HCT116 (cell line): ENCODE results near the gene GALK1. TPM values are rescaled to one million over a fixed set of nuclear protein-coding genes. Genes with fewer than 3 reads are reported as not detected.

ENCODE experiments used
- ATAC-seq: fragments of 200-7000 bp; cut with Tn5 transposase; 2 replicates; pipeline ENCODE4 v1.9.1; 2020; ENCODE audit warnings: mild to moderate bottlenecking, moderate library complexity
- BruUV-seq: library from RNA; stranded (reverse); fragments of 400-500 nt; replicated peaks from 2 replicates; lab custom pipeline; 2021; lab: Mats Ljungman, UMichigan
- CTCF ChIA-PET: fragments of 300-600 bp; sonication (Branson Sonifier 250); formaldehyde crosslinking; loops from one replicate; lab custom pipeline; 2021; ENCODE audit warnings: antibody characterized with exemption; lab: Charles Lee
- POLR2A ChIA-PET: fragments of 300-600, 350-600 bp; sonication (Branson Sonifier 250); formaldehyde crosslinking; loops from one replicate; lab custom pipeline; 2021; ENCODE audit warnings: antibody characterized with exemption; lab: Charles Lee
- RAD21 ChIA-PET, 2 experiments: fragments of 300-600 bp; sonication (Branson Sonifier 250); formaldehyde crosslinking; loops; one replicate each; lab custom pipeline; 2023; ENCODE audit warnings: low total read pairs in 2 of 2; ENCODE audit not compliant: uncharacterized antibody in 2 of 2, unreplicated experiment in 2 of 2, low non-redundant PET in 1 of 2; lab: Charles Lee
- DNase-seq: peaks from one replicate; pipeline ENCODE4 v3.0.0-alpha.2; 2010; ENCODE audit warnings: low read depth, low spot score
- H2AFZ ChIP-seq: fragments of 200-600 bp; shearing (Covaris generic), sonication (generic); 2 replicates; pipeline ENCODE4 v1.6.1; 2017; ENCODE audit warnings: low read depth, mixed run types, mixed read lengths, antibody characterized with exemption, low read length; ENCODE audit not compliant: poor library complexity, severe bottlenecking
- H3K27ac ChIP-seq: 2 replicates; pipeline ENCODE4 v1.5.1; 2012; ENCODE audit warnings: low read depth, low read length
- H3K27me3 ChIP-seq: fragments of 200-600 bp; sonication (generic); 2 replicates; pipeline ENCODE4 v1.6.1; 2016; ENCODE audit warnings: mixed run types, low read length, mixed read lengths; ENCODE audit not compliant: insufficient read depth
- H3K36me3 ChIP-seq, 2 experiments: fragments of 200-500 bp in 1 of 2; fragments of 200-600 bp in 1 of 2; sonication (Bioruptor generic) in 1 of 2; sonication (generic) in 1 of 2; 2 replicates each; pipeline versions ENCODE4 v1.5.1 to v1.6.1; 2014 to 2016; ENCODE audit warnings: low read length in 2 of 2, inconsistent platforms in 1 of 2, mixed read lengths in 1 of 2, mixed run types in 1 of 2; ENCODE audit not compliant: insufficient read depth in 2 of 2, control insufficient read depth in 1 of 2
- H3K4me1 ChIP-seq, 2 experiments: fragments of 200-600 bp in 1 of 2; sonication (generic) in 1 of 2; 2 replicates each; pipeline versions ENCODE4 v1.5.1 to v1.6.1; 2012 to 2017; ENCODE audit warnings: low read length in 2 of 2, inconsistent platforms in 1 of 2, mild to moderate bottlenecking in 1 of 2, mixed read lengths in 1 of 2, mixed run types in 1 of 2, moderate library complexity in 1 of 2; ENCODE audit not compliant: insufficient read depth in 2 of 2, control insufficient read depth in 1 of 2
- H3K4me2 ChIP-seq: fragments of 200-600 bp; sonication (generic); 2 replicates; pipeline ENCODE4 v1.6.1; 2017; ENCODE audit warnings: mixed run types, low read length, mixed read lengths
- H3K4me3 ChIP-seq, 2 experiments: fragments of 200-600 bp in 1 of 2; sonication (generic) in 1 of 2; replicated peaks in 1 of 2; 2 replicates each; pipeline ENCODE4 v1.5.1; 2011 to 2016; ENCODE audit warnings: low read length in 2 of 2, control low read depth in 1 of 2, low read depth in 1 of 2, mild to moderate bottlenecking in 1 of 2, mixed read lengths in 1 of 2, mixed run types in 1 of 2
- H3K79me2 ChIP-seq: fragments of 200-600 bp; sonication (generic); 2 replicates; pipeline ENCODE4 v1.6.1; 2017; ENCODE audit warnings: mild to moderate bottlenecking, mixed run types, low read length, moderate library complexity, mixed read lengths; ENCODE audit not compliant: insufficient read depth
- H3K9ac ChIP-seq: fragments of 200-600 bp; sonication (generic); 2 replicates; pipeline ENCODE4 v1.6.1; 2016; ENCODE audit warnings: low read length, mixed read lengths
- H3K9me2 ChIP-seq: fragments of 200-600 bp; sonication (generic), shearing (Covaris generic); 2 replicates; pipeline ENCODE4 v1.6.1; 2017; ENCODE audit warnings: mixed run types, mild to moderate bottlenecking, moderate library complexity; ENCODE audit not compliant: insufficient read depth
- H3K9me3 ChIP-seq, 2 experiments: fragments of 200-500 bp in 1 of 2; fragments of 200-600 bp in 1 of 2; sonication (Bioruptor generic) in 1 of 2; sonication (generic) in 1 of 2; 2 replicates each; pipeline ENCODE4 v1.6.1; 2014 to 2017; ENCODE audit warnings: low read length in 2 of 2, mixed read lengths in 2 of 2, inconsistent platforms in 1 of 2, low read depth in 1 of 2, mild to moderate bottlenecking in 1 of 2, mixed run types in 1 of 2, moderate library complexity in 1 of 2; ENCODE audit not compliant: control insufficient read depth in 1 of 2, insufficient read depth in 1 of 2
- H4K20me1 ChIP-seq: fragments of 200-600 bp; sonication (generic), shearing (Covaris generic); 2 replicates; pipeline ENCODE4 v1.6.1; 2017; ENCODE audit warnings: mixed run types, mild to moderate bottlenecking, moderate library complexity; ENCODE audit not compliant: insufficient read depth
- CTCF ChIP-seq, 3 experiments: fragments of 200-600 bp in 1 of 3; sonication (generic) in 1 of 3; IDR thresholded peaks in 2 of 3; conservative IDR thresholded peaks in 1 of 3; 2 replicates each; pipeline ENCODE4 v1.5.1; 2012 to 2017; ENCODE audit warnings: low read depth in 2 of 3, low read length in 2 of 3, antibody characterized with exemption in 1 of 3, borderline replicate concordance in 1 of 3, control low read depth in 1 of 3, mild to moderate bottlenecking in 1 of 3, mixed read lengths in 1 of 3, mixed run types in 1 of 3, moderate library complexity in 1 of 3; ENCODE audit not compliant: insufficient read depth in 1 of 3
- EGR1 ChIP-seq: IDR thresholded peaks from 2 replicates; pipeline ENCODE4 v1.6.1; 2012; ENCODE audit warnings: low read depth
- MAX ChIP-seq: IDR thresholded peaks from 2 replicates; pipeline ENCODE4 v1.6.1; 2012
- RAD21 ChIP-seq: IDR thresholded peaks from 2 replicates; pipeline ENCODE4 v1.6.1; 2012; ENCODE audit warnings: low read depth, mild to moderate bottlenecking
- YY1 ChIP-seq: IDR thresholded peaks from 2 replicates; pipeline ENCODE4 v1.6.1; 2011; ENCODE audit warnings: low read length, low read depth, moderate library complexity, mild to moderate bottlenecking; ENCODE audit not compliant: insufficient replicate concordance; ENCODE audit errors: extremely low read depth
- ZFX ChIP-seq: fragments of 450-650 bp; IDR thresholded peaks from 2 replicates; pipeline ENCODE4 v1.6.1; 2017
- intact Hi-C: fragments of 100-400 bp; cut with micrococcal nuclease; formaldehyde crosslinking; loops from 2 replicates; pipeline ENCODE4 v1.10.0; 2022
- total RNA-seq: library from RNA; stranded (reverse); gene quantifications from one replicate; pipeline ENCODE4 v1.2.1, GENCODE V29; 2021; ENCODE audit not compliant: unreplicated experiment

GALK1 gene
- total RNA-seq, 1 experiment from 2014 or later = 57.8 TPM

- CTCF ChIA-PET = interaction anchor here (0.6 to 1.9 kb wide), 16 partner anchors 8 to 183 kb away, joined by 3 to 20 read pairs (median 6); partner anchors contain the start of genes FBF1, GALK1, ITGB4 and WBP2
- H3K4me2 ChIP-seq = peak overlapping the region; percentile 92
- peaks cover 44% of the 10 kb centered on the region for H3K79me2 ChIP-seq
- RAD21 ChIA-PET = no interaction called here
- peak overlapping the region; percentile 99 for H3K27ac ChIP-seq
- H3K9me3 ChIP-seq = no peaks in the 10 kb centered on the region
- H3K9me2 ChIP-seq = no peaks in the 10 kb centered on the region
- H3K27me3 ChIP-seq = no peaks in the 10 kb centered on the region
- H2AFZ ChIP-seq = peak overlapping the region; percentile 74
- H3K4me3 ChIP-seq = peak overlapping the region; percentile 55 to 71
- no peak for TF ChIP-seq RAD21
- H3K36me3 ChIP-seq = peaks cover 0 to 5% of the 10 kb centered on the region in 2 experiments; a peak in 1 of 4 replicates
- peaks cover 5% of the 10 kb centered on the region; the same call in 1 of the 2 replicates for H4K20me1 ChIP-seq
- DNase-seq (no peak), ATAC-seq (peak; percentile 3)
- POLR2A ChIA-PET = interaction anchor here (0.7 to 1.8 kb wide), 12 partner anchors 9 to 548 kb away, joined by 3 to 8 read pairs (median 4); partner anchors contain the start of genes GALK1 and WBP2
- BruUV-seq = no TSS peak
- peaks cover 40 to 65% of the 10 kb centered on the region in 2 experiments for H3K4me1 ChIP-seq
- peak overlapping the region; percentile 97 for H3K9ac ChIP-seq
- intact Hi-C loops = loop anchor here (2.0 kb wide), 1 partner anchor 61 kb away; the partner anchor contains the start of gene UNC13D
Observed at GRCh38 chr17:75783803-75784472, 18.9 kb upstream of the GALK1 start.

- ChIA-PET RAD21 (no interaction called here), CTCF (interaction anchor here (0.6 to 1.9 kb wide), 18 partner anchors 9 to 182 kb away, joined by 3 to 20 read pairs (median 6); partner anchors contain the start of genes FBF1, GALK1, ITGB4 and WBP2), POLR2A (interaction anchor here (0.7 to 1.8 kb wide), 10 partner anchors 8 to 182 kb away, joined by 3 to 7 read pairs (median 3); partner anchors contain the start of genes GALK1 and WBP2)
- DNase-seq = peak; percentile 80
- Histone ChIP-seq H3K9ac (peak overlapping the region; percentile 97), H3K9me2 (no peaks in the 10 kb centered on the region), H3K27me3 (no peaks in the 10 kb centered on the region), H2AFZ (peak overlapping the region; percentile 74), H3K4me1 (peaks cover 41 to 69% of the 10 kb centered on the region in 2 experiments), H4K20me1 (peaks cover 12% of the 10 kb centered on the region; the same call in 1 of the 2 replicates), H3K36me3 (peaks cover 4 to 12% of the 10 kb centered on the region in 2 experiments), H3K9me3 (no peaks in the 10 kb centered on the region), H3K79me2 (peaks cover 45% of the 10 kb centered on the region), H3K4me3 (peak overlapping the region in 1 of 2 experiments; percentile 71; a peak in 2 of 4 replicates), H3K4me2 (peak overlapping the region; percentile 92), H3K27ac (peak overlapping the region; percentile 99)
- TF ChIP-seq CTCF (IDR thresholded peaks at IDR 0.05 in 2 of 3, conservative IDR thresholded peaks at IDR 0.05 in 1 of 3; ENCODE audit: borderline replicate concordance in 1 of 3, insufficient read depth in 1 of 3, low read depth in 2 of 3, low read length in 2 of 3) (peak in 2 of 3 experiments; percentile 80 to 94; a peak in 4 of 6 replicates), YY1 (no peak), ZFX (no peak), MAX (no peak), RAD21 (no peak), EGR1 (no peak)
- ATAC-seq = no peak
- intact Hi-C loops = no loop called here
- no TSS peak for BruUV-seq
Observed at GRCh38 chr17:75783069-75783783, 18.2 kb upstream of the GALK1 start.
